ENCODE data around the gene GPR78.
A peak's percentile ranks its signal among the peaks of the same experiment; 100 is the strongest.

Gene GPR78

DNA sequence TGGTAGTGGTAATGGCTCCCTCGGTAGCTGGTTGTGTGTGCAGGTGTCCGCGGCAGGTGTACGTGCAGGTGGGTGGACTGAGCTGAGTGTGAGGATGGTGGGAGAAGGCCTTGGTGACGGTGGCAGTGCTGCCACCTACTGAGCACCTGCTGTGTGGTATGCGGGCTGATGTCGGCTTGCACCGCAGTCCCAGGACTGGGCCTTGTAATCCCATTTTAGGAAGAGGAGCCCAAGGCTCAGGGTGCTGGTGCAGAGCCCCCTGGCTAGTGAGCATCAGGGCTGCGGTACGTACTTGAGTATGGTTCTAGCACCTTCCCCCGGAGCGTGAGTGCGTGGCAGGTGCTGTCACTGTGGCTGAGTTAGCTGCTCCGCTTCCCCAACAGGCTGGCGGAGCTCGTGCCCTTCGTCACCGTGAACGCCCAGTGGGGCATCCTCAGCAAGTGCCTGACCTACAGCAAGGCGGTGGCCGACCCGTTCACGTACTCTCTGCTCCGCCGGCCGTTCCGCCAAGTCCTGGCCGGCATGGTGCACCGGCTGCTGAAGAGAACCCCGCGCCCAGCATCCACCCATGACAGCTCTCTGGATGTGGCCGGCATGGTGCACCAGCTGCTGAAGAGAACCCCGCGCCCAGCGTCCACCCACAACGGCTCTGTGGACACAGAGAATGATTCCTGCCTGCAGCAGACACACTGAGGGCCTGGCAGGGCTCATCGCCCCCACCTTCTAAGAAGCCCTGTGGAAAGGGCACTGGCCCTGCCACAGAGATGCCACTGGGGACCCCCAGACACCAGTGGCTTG, 6.7 kb downstream of the GPR78 start:
- no peak for DNase-seq (ENCODE audit: low spot score)

- no peak for DNase-seq (ENCODE audit: low spot score)
These were observed 7.4 kb downstream of the GPR78 start for GRCh38 chr4:8587469-8588195.

- no peak for DNase-seq (ENCODE audit: low spot score)
These were observed 7.9 kb downstream of the GPR78 start for GRCh38 chr4:8588196-8588470.

- DNase-seq (ENCODE audit: low spot score): no peak
These were observed 9.1 kb downstream of the GPR78 start for GRCh38 chr4:8589336-8589735.

- DNase-seq (ENCODE audit: low spot score): no peak
These were observed 9.8 kb downstream of the GPR78 start for GRCh38 chr4:8589823-8590545.

GRCh38 chr4:8590546-8590880, 10.3 kb downstream of the GPR78 start:
- no peak for DNase-seq (ENCODE audit: low spot score)

DNA sequence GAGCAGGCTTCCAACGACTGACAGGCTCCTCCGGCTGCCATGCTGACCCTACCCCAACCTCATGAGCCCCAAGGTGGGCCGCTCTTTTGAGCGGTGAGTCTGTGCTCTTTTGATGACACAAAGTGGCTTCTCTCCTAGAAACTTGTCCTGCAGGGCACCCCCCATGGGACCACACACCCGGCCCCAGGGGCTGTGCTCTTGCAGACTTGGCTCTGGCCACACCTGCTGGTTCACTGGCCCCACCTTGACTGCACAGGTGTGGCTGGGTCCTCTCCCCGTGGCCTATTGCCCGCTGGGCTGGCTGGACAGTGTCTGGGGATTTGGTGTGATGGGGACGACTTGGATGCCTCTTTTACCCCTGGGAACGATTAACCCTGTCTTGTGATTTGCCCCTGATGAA, 10.9 kb downstream of the GPR78 start:
- DNase-seq (ENCODE audit: low spot score): no peak

GRCh38 chr4:8591626-8592365, 11.6 kb downstream of the GPR78 start:
- DNase-seq (ENCODE audit: low spot score): no peak

GRCh38 chr4:8592366-8593263, 12.4 kb downstream of the GPR78 start, which contains the start of gene CPZ:
Gene CPZ (plus strand): TSS chr4:8592765. CDS start chr4:8592834, 69 bp downstream.
- DNase-seq (ENCODE audit: low spot score): no peak

DNA sequence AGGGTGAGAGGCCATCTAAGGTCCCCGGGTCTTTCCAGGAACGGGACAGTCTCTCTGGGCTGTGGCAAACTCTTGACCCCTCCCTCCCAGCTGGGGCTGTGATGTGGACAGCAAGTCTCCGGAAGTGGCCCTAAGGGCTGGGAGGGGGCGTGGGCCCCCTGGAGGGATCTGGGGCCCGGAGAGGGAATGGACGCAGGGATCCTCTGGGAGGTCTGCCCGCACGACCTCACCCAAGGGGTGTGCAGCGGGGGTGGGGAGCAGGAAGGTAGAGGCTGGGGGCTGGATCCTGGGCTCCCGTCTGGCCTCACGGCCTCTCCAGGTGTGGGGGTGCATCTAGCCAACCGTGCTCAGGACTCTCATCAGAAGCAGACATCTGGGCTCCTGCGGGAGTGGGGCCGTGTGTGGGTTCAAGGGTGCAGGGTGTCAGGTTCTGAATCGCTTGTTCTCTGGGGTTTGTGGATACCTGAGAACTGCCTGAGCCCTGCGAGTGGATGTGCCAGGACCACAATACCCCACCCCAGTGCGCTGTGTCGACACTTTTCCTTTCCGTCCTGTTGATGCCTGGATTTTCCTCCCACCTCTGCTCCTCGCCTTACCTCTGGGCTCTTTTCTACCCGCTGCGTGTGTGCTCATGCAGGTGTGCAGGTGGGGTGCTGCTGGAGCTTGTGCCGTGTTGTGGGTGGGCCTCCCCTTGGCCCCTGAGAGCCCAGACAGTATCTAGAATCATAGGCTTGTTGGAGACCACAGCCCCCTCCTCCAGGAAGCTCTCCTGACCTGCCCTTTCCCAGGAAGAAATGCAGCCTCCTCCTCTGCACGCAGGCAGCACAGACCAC, 13.3 kb downstream of the GPR78 start:
- DNase-seq (ENCODE audit: low spot score): no peak

DNA sequence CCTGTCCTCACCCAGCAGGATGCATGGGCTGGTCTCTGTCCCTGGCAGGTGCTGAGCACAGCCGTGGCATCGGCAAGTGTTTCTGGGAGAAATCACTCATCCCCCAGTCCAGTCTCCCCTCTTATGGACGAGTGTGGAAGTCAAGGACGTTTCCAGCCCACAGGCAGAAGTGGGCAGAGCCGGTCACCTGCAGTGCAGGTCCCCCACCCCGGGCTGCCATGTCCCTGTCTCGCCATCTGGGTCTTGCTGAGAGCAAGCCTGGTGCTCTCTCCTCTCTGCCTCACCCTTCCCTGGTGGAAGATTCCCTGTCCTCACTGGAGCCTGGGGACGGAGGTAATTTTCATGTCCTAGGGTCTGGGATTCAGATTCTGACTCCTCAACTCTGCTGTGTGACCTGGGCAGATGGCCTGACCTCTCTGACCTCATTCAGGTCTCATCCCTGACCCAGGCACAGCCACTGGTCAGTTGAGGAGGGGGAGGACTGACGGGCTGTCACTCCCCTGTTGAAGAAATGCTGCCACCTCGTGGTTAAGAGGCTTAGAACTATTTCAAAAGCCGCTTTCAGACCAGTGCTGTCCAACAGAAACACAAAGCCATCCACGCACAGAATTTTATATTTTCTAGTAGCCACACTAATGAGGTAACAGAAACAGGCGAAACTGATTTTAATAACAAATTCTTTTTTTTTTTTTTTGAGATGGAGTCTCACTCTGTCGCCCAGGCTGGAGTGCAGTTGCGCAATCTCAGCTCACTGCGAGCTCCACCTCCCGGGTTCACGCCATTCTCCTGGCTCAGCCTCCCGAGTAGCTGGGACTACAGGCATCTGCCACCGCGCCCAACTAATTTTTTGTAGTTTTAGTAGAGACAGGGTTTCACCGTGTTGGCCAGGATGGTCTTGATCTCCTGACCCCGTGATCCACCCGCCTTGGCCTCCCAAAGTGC, 14.2 kb downstream of the GPR78 start:
- DNase-seq (ENCODE audit: low spot score): peak; percentile 4

DNA sequence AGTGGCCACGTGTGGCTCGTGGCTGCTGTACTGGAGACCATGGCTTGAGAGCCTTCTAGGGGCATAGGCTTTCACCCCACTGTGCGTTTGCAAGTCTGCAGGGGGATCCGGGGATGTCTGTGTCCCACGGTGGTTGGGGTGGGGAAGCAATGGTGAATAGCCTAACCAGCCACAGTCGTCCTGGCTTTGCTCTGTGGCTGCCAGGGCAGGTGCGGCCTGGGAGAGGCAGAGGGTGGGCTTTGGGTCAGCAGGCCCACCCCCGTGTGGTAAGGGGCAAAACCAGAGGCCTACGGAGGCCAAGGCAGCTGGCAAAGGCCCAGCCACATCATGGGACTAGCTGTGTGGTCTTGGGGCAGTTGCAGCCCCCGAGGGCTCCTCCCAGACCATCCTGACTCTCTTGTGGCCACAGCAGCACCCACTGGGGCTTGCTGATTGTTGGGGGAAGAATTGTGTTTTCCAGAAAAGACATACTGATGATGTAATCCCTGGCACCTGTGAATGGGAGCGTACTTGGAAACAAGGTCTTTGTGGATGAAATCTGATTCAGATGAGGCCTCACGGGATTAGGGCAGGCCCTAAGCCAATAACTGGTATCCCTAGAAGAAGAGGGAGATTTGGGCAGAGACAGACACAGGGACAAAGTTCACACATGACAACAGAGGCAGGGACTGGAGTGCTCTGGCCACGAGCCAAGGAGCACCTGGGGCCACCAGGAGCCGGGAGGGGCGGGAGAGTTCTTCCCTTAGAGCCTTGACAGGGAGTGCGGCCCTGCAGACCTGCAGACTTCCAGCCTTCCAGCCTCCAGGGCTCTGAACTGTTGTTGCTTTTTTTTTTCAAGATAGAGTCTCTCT, 15.3 kb downstream of the GPR78 start:
- DNase-seq (ENCODE audit: low spot score): no peak

DNA sequence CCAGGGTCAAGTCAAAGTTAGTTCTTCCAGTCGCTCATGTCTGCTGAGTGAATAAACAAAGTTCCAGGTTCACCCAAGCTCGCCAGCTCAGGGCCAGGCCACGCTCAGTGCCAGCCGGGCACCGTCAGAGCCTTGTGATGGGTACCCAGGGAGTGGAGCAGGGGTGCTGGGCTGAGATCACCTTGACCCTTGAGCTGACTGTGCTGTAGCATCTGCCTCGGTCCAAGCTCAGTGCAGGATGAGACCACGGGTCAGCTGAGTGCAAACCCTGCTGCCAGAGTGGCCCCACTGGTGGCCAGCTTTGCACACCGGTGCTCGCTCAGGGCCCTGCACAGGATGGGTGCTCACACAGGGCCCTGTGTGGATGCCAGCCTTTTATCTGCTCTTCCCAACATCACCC, 16.7 kb downstream of the GPR78 start:
- DNase-seq (ENCODE audit: low spot score): no peak

DNA sequence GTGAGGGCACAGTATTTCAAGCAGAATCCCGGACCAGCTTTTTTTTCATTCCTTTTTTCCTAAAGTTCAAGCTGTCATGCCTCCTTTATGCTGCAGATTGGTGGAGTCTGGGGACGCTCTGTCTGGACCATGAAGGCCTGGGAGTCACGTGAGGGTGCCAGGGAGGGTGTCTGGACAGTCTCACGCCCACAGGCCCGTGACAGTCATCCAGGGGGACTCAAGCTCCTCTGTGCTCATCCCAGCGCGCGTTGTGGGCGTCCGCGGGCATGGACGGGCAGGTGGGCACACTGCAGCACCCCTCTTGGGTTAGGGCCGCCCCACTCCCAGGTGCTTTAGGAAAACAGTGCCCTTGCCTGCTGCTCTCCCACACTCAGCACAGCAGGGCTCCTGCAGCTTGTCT, 17.1 kb downstream of the GPR78 start:
- no peak for DNase-seq (ENCODE audit: low spot score)

DNA sequence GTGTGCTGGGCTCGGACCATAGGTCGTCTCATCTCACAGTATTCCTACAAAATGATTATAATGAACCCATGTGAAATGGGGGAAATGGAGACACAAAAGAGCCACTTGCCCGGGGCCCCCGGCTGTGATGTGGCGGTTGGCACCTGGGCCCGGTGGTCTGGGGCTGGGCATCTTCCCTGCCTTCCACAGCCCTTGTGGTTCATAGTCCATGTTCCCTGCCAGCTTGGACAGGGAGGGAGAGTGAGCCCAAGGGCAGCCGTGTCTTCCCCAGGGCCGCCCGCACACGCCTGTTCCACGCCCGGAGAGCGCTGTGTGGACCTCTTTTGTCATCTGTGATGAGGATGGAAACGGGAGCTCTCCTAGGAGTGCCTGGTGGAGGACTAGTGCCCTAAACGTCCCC, 17.6 kb downstream of the GPR78 start:
- no peak for DNase-seq (ENCODE audit: low spot score)

GRCh38 chr4:8598391-8599090, 18.3 kb downstream of the GPR78 start:
- no peak for DNase-seq (ENCODE audit: low spot score)

- no peak for DNase-seq (ENCODE audit: low spot score)
These were observed 18.9 kb downstream of the GPR78 start for GRCh38 chr4:8599091-8599460.

DNA sequence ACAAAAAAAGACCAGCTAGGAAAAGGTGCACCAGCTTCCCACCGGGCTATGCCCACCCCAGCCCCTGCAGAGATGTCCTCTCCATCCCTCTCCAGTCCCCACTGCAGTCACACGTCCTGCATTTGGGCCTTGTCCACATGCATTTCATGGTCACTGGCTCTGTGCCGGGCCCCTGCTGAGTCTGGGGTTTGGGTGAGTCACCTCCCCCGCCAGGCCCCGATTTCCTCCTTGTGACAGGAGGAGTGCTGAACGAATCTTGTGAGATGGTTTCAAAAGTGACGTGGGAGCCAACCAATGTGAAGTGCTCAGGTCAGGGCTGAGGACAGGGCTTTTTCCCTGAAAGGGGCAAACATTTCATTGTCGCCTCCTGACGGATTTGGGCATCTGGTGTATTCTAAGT, 19.5 kb downstream of the GPR78 start:
- no peak for DNase-seq (ENCODE audit: low spot score)
